HepG2 (cell line): ENCODE results near the gene PKN2.

Source experiments
- BHLHE40 ChIP-seq: IDR thresholded peaks from 2 replicates; pipeline ENCODE4 v1.6.1; 2011; ENCODE audit warnings: low read length, improper control_type of control experiment
- CTCF ChIP-seq: sonication (generic); formaldehyde crosslinking; IDR thresholded peaks from 2 replicates; pipeline ENCODE4 v1.5.0; 2020; ENCODE audit warnings: mild to moderate bottlenecking, missing genetic modification reagents, moderate library complexity
- ESRRA ChIP-seq: sonication (generic); formaldehyde crosslinking; IDR thresholded peaks from 2 replicates; pipeline ENCODE4 v1.5.1; 2020; ENCODE audit warnings: mild to moderate bottlenecking, low read depth, missing genetic modification reagents
- EZH2 ChIP-seq: conservative IDR thresholded peaks from 2 replicates; pipeline ENCODE4 v1.6.1; 2012; ENCODE audit warnings: mild to moderate bottlenecking, low read depth, low read length, moderate library complexity
- IKZF5 ChIP-seq: IDR thresholded peaks from 2 replicates; pipeline ENCODE4 v1.6.1; 2018; ENCODE audit warnings: missing genetic modification reagents, mild to moderate bottlenecking, missing compliant biosample characterization
- POLR2AphosphoS5 ChIP-seq: IDR thresholded peaks from 2 replicates; pipeline ENCODE4 v1.6.1; 2012; ENCODE audit warnings: low read depth, low read length
- PRDM4 ChIP-seq: sonication (generic); formaldehyde crosslinking; IDR thresholded peaks from 2 replicates; pipeline ENCODE4 v1.9.0; 2021; ENCODE audit warnings: missing genetic modification reagents, borderline replicate concordance
- REL ChIP-seq: sonication (generic); formaldehyde crosslinking; conservative IDR thresholded peaks from 2 replicates; pipeline ENCODE4 v1.8.0; 2022; ENCODE audit warnings: mild to moderate bottlenecking, missing genetic modification reagents, moderate library complexity
- REST ChIP-seq, 2 experiments: IDR thresholded peaks; 2 replicates each; pipeline ENCODE4 v1.6.1; 2011 to 2012; ENCODE audit warnings: low read length in 2 of 2, borderline replicate concordance in 1 of 2, low read depth in 1 of 2, mild to moderate bottlenecking in 1 of 2, moderate library complexity in 1 of 2
- TBP ChIP-seq: sonication (generic); formaldehyde crosslinking; IDR thresholded peaks from 2 replicates; pipeline ENCODE4 v1.5.0; 2020; ENCODE audit warnings: missing genetic modification reagents
- UBTF ChIP-seq: sonication (generic); formaldehyde crosslinking; IDR thresholded peaks from 2 replicates; pipeline ENCODE4 v1.4.0; 2020; ENCODE audit warnings: mild to moderate bottlenecking, missing genetic modification reagents
- ZNF335 ChIP-seq: sonication (generic); formaldehyde crosslinking; IDR thresholded peaks from 2 replicates; pipeline ENCODE4 v1.4.0; 2020; ENCODE audit warnings: missing genetic modification reagents
- ZNF710 ChIP-seq: sonication (generic); formaldehyde crosslinking; IDR thresholded peaks from 2 replicates; pipeline ENCODE4 v1.5.0; 2020; ENCODE audit warnings: mild to moderate bottlenecking, missing genetic modification reagents, borderline replicate concordance
- ZXDC ChIP-seq: sonication (generic); formaldehyde crosslinking; IDR thresholded peaks from 2 replicates; pipeline ENCODE4 v1.5.0; 2020; ENCODE audit warnings: mild to moderate bottlenecking, missing genetic modification reagents

GRCh38 chr1:88799491-88799890 is 115.4 kb downstream of the PKN2 start:
- TF ChIP-seq CTCF (CRISPR knock-in tag) (no peak), ZNF710 (CRISPR knock-in tag) (no peak), BHLHE40 (no peak), EZH2 (no peak), PRDM4 (CRISPR knock-in tag) (no peak), UBTF (no peak), ZXDC (CRISPR knock-in tag) (no peak), ESRRA (no peak), POLR2AphosphoS5 (no peak), REST (IDR thresholded peaks at IDR 0.05; ENCODE audit: borderline replicate concordance in 1 of 2, low read depth in 1 of 2, low read length in 2 of 2) (no peak), REL (CRISPR knock-in tag) (no peak), TBP (CRISPR knock-in tag) (no peak), IKZF5 (CRISPR knock-in tag) (no peak), ZNF335 (CRISPR knock-in tag) (no peak)
